Prostate gland (tissue), 2 donors: ENCODE results near the gene TRPC4.

Experiments
- POLR2A ChIP-seq: fragments of 450-650 bp; IDR thresholded peaks from one replicate; pipeline ENCODE4 v1.6.1; 2016; ENCODE audit warnings: antibody characterized with exemption, mild to moderate bottlenecking
- POLR2AphosphoS5 ChIP-seq: sonication (generic); formaldehyde crosslinking; IDR thresholded peaks from one replicate; pipeline ENCODE4 v1.6.1; 2017; ENCODE audit warnings: antibody characterized with exemption
- TF ChIP-seq, protein P1 (sequence below), 4 experiments: fragments of 200-600 bp in 2 of 4; fragments of 450-650 bp in 2 of 4; sonication (generic) in 2 of 4; IDR thresholded peaks; 1 replicate in 3 of 4; 2 replicates in 1 of 4; pipeline ENCODE4 v1.5.1; 2016 to 2019; ENCODE audit warnings: antibody characterized with exemption in 4 of 4, mild to moderate bottlenecking in 2 of 4, moderate library complexity in 2 of 4

DNA sequence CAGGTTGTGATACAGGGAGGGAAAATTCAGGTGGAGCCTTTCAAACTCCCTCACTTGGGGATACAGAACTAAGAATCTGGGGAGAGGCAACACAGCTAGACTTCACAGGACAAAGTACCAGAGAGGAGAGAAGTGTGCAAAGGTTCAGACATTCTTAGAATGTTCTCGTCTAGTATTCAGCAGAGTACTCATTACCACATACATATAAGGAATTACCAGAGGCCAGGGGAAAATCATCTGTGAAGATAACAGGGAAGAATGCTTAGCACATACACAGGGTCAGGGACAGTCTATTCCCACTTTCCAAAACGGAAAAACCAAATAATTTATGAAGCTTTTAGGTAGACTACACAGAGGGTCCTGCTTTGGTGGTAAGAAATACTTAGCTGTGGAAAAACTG is 58.1 kb downstream of the TRPC4 start:
- TF ChIP-seq, protein P1, sequence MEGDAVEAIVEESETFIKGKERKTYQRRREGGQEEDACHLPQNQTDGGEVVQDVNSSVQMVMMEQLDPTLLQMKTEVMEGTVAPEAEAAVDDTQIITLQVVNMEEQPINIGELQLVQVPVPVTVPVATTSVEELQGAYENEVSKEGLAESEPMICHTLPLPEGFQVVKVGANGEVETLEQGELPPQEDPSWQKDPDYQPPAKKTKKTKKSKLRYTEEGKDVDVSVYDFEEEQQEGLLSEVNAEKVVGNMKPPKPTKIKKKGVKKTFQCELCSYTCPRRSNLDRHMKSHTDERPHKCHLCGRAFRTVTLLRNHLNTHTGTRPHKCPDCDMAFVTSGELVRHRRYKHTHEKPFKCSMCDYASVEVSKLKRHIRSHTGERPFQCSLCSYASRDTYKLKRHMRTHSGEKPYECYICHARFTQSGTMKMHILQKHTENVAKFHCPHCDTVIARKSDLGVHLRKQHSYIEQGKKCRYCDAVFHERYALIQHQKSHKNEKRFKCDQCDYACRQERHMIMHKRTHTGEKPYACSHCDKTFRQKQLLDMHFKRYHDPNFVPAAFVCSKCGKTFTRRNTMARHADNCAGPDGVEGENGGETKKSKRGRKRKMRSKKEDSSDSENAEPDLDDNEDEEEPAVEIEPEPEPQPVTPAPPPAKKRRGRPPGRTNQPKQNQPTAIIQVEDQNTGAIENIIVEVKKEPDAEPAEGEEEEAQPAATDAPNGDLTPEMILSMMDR (IDR thresholded peaks at IDR 0.05): no peak
- TF ChIP-seq POLR2A: no peak
- no peak for TF ChIP-seq POLR2AphosphoS5
